ENCODE results near the gene ADAMTS15. TPM values are rescaled to one million over a fixed set of nuclear protein-coding genes. Genes with fewer than 3 reads are reported as not detected.

ADAMTS15 gene
- total and polyA plus RNA-seq, 2 of the 4 experiments (the other 2 are of a cell fraction): 3.0 to 5.0 TPM

DNA sequence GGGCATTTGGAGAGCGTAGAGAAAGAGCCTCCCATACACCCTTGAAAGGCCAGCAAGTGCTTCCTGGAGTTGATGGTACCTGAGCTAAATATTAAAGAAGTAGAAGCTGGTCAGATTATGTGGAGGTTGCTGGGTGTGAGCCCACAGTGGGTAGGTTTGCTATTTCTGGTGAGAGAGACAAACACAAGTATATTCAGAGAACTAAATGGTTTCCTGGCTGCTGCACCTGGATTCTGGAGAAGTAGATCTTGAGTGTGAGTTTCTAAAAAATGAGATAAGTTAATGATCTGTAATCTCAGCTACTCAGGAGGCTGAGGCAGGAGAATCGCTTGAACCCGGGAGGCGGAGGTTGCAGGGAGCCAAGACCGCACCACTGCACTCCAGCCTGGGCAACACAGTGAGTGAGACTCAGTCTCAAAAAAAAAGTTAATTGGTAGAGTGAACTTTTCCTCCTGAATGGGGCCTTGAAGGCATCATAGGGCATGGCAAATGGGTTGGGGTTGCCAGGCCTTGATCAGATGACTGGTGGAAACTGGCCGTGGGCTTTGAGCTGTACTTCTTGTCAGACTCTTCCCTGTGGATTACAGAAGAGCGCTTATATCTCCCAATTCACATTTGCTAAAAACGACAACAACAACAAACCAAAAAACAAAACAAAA is 75.8 kb downstream of the ADAMTS15 start:
- ATAC-seq (ENCODE audit: low read depth) (no peak), DNase-seq (no peak)
- Histone ChIP-seq H3K27me3 (ENCODE audit: control insufficient read depth, insufficient read depth, low read length) (no peaks in the 10 kb centered on the region), H3K9me3 (ENCODE audit: control insufficient read depth, insufficient read depth, low read length) (no peaks in the 10 kb centered on the region), H2BK5ac (ENCODE audit: low read depth, low read length, poor library complexity, severe bottlenecking) (peak overlapping the region; percentile 17), H4K91ac (ENCODE audit: insufficient read depth, low read depth, low read length) (peak overlapping the region; percentile 7; the same call in 1 of the 2 replicates), H4K20me1 (ENCODE audit: insufficient read depth, low read length) (no peaks in the 10 kb centered on the region; the same call in 1 of the 2 replicates), H2AK5ac (ENCODE audit: low read depth, low read length) (peak overlapping the region; percentile 9; the same call in 1 of the 2 replicates), H3K4me2 (ENCODE audit: low read depth, low read length) (no peak overlapping the region), H2BK20ac (ENCODE audit: low read depth, low read length) (peak overlapping the region; percentile 44), H3K4ac (ENCODE audit: low read depth, low read length) (peak overlapping the region; percentile 51), H2BK120ac (ENCODE audit: low read depth, low read length) (peak overlapping the region; percentile 56; the same call in 1 of the 2 replicates), H2AFZ (replicated peaks; ENCODE audit: low read length, poor library complexity) (no peak overlapping the region), H3K27ac (ENCODE audit: insufficient read depth, low read length) (peak overlapping the region; percentile 43; the same call in 1 of the 2 replicates), H4K5ac (ENCODE audit: low read depth, low read length) (no peak overlapping the region), H3K4me3 (ENCODE audit: insufficient read depth, low read depth, low read length) (no peak overlapping the region), H3K9me1 (ENCODE audit: insufficient read depth, low read length) (peaks cover 16% of the 10 kb centered on the region), H3K36me3 (ENCODE audit: control insufficient read depth, insufficient read depth, low read length) (no peaks in the 10 kb centered on the region), H3K79me1 (ENCODE audit: low read depth in 1 of 2, low read length in 2 of 2) (no peaks in the 10 kb centered on the region), H4K8ac (ENCODE audit: low read depth in 2 of 2, low read length in 2 of 2) (peak overlapping the region in 1 of 2 experiments; percentile 54; a peak in 2 of 4 replicates), H3K4me1 (ENCODE audit: control insufficient read depth, insufficient read depth, low read length) (peaks cover 31% of the 10 kb centered on the region), H2AK9ac (replicated peaks; ENCODE audit: low read depth, low read length, poor library complexity) (peak overlapping the region; percentile 53), H3K18ac (ENCODE audit: low read depth, low read length) (peak overlapping the region; percentile 18; the same call in 1 of the 2 replicates), H3K23ac (ENCODE audit: low read depth, low read length) (no peak overlapping the region), H3K14ac (replicated peaks; ENCODE audit: low read depth, low read length) (no peak overlapping the region; the same call in 1 of the 2 replicates), H3K9ac (ENCODE audit: low read depth, low read length) (no peak overlapping the region), H2BK15ac (ENCODE audit: low read depth, low read length) (peak overlapping the region; percentile 86; the same call in 2 of the 3 replicates), H3K56ac (ENCODE audit: extremely low read depth, insufficient read depth, low read length) (no peak overlapping the region)
- BruUV-seq (replicated peaks): no TSS peak
- intact Hi-C loops (cut with micrococcal nuclease) (loop anchor here (5.0 kb wide), 1 partner anchor 303 kb away; no protein-coding TSS in a partner anchor), in situ Hi-C loops (cut with MboI; ENCODE audit: low sequenced_read_pairs) (no loop called here), dilution Hi-C loops (cut with HindIII; ENCODE audit: low sequenced_read_pairs, unreplicated experiment) (no loop called here)
- WGBS, 2 experiments (ENCODE audit: extremely low coverage in 2 of 2, insufficient read length in 1 of 2): 100% methylated on average over 1 of the region's 8 CpGs
- ChIA-PET CTCF (interaction anchor here (1.0 to 3.7 kb wide), 2 partner anchors 10 to 14 kb away, joined by 3 to 11 read pairs; no protein-coding TSS in a partner anchor), POLR2A (ENCODE audit: unreplicated experiment) (no interaction called here)
- TF ChIP-seq ELK1 (IDR thresholded peaks at IDR 0.05; ENCODE audit: borderline replicate concordance, low read depth, low read length) (no peak), USF2 (IDR thresholded peaks at IDR 0.05; ENCODE audit: low read depth, low read length) (no peak), MXI1 (IDR thresholded peaks at IDR 0.05; ENCODE audit: borderline replicate concordance, low read depth, low read length) (no peak), SMC3 (IDR thresholded peaks at IDR 0.05; ENCODE audit: low read depth, low read length) (no peak), MAFK (IDR thresholded peaks at IDR 0.05; ENCODE audit: low read depth, low read length) (no peak), CEBPB (IDR thresholded peaks at IDR 0.05; ENCODE audit: low read depth, low read length) (no peak), RFX5 (IDR thresholded peaks at IDR 0.05; ENCODE audit: low read depth, low read length) (no peak), BHLHE40 (IDR thresholded peaks at IDR 0.05; ENCODE audit: low read depth, low read length) (no peak), POLR2A (IDR thresholded peaks at IDR 0.05; ENCODE audit: low read depth, low read length) (no peak), CHD1 (IDR thresholded peaks at IDR 0.05; ENCODE audit: low read depth, low read length) (no peak), FOS (IDR thresholded peaks at IDR 0.05; ENCODE audit: low read depth, low read length) (no peak), NFE2L2 (IDR thresholded peaks at IDR 0.05; ENCODE audit: low read depth, low read length) (no peak), RAD21 (IDR thresholded peaks at IDR 0.05; ENCODE audit: low read length) (no peak), MAZ (IDR thresholded peaks at IDR 0.05; ENCODE audit: borderline replicate concordance, low read depth, low read length) (no peak)
- TF ChIP-seq, protein P1, sequence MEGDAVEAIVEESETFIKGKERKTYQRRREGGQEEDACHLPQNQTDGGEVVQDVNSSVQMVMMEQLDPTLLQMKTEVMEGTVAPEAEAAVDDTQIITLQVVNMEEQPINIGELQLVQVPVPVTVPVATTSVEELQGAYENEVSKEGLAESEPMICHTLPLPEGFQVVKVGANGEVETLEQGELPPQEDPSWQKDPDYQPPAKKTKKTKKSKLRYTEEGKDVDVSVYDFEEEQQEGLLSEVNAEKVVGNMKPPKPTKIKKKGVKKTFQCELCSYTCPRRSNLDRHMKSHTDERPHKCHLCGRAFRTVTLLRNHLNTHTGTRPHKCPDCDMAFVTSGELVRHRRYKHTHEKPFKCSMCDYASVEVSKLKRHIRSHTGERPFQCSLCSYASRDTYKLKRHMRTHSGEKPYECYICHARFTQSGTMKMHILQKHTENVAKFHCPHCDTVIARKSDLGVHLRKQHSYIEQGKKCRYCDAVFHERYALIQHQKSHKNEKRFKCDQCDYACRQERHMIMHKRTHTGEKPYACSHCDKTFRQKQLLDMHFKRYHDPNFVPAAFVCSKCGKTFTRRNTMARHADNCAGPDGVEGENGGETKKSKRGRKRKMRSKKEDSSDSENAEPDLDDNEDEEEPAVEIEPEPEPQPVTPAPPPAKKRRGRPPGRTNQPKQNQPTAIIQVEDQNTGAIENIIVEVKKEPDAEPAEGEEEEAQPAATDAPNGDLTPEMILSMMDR (conservative IDR thresholded peaks at IDR 0.05; ENCODE audit: low read depth, low read length): no peak

Data from IMR-90 (cell line).